Measurements from ENCODE around the gene ZNF621.
A peak's percentile ranks its signal among the peaks of the same experiment; 100 is the strongest.
"Not testable (repeated sequence)": the region's sequence is repeated elsewhere in the genome, so short reads cannot be mapped to it uniquely, and the experiment has no call there.

ZNF621 gene

GRCh38 chr3:40546816-40547215, 22.1 kb downstream of the ZNF621 start:
- DNase-seq, result no peak

GRCh38 chr3:40550167-40550566, 25.4 kb downstream of the ZNF621 start:
- no peak for DNase-seq

GRCh38 chr3:40557575-40558161, 32.9 kb downstream of the ZNF621 start:
- DNase-seq, result no peak

GRCh38 chr3:40562482-40562881, 37.7 kb downstream of the ZNF621 start:
- not testable (repeated sequence) for DNase-seq

- DNase-seq, result not testable (repeated sequence)
Observed at GRCh38 chr3:40565629-40566028, 40.9 kb downstream of the ZNF621 start.

GRCh38 chr3:40566694-40567093, 41.9 kb downstream of the ZNF621 start:
- no peak for DNase-seq

GRCh38 chr3:40572588-40572987, 47.8 kb downstream of the ZNF621 start:
- no peak for DNase-seq

- DNase-seq, result no peak
Observed at GRCh38 chr3:40574050-40574449, 49.3 kb downstream of the ZNF621 start.

- DNase-seq, result no peak
Observed at GRCh38 chr3:40574661-40575060, 49.9 kb downstream of the ZNF621 start.

GRCh38 chr3:40576396-40576795, 51.6 kb downstream of the ZNF621 start:
- DNase-seq, result no peak

GRCh38 chr3:40580494-40581091, 55.8 kb downstream of the ZNF621 start:
- DNase-seq, result peak; percentile 62

- no peak for DNase-seq
Observed at GRCh38 chr3:40581166-40581565, 56.4 kb downstream of the ZNF621 start.

- DNase-seq, result no peak
Observed at GRCh38 chr3:40582401-40583027, 57.8 kb downstream of the ZNF621 start.

GRCh38 chr3:40583691-40584090, 58.9 kb downstream of the ZNF621 start:
- no peak for DNase-seq

GRCh38 chr3:40584625-40585189, 59.9 kb downstream of the ZNF621 start:
- peak; percentile 85 for DNase-seq

GRCh38 chr3:40585381-40586016, 60.7 kb downstream of the ZNF621 start:
- DNase-seq, result no peak

GRCh38 chr3:40586901-40587300, 62.1 kb downstream of the ZNF621 start:
- no peak for DNase-seq

GRCh38 chr3:40588406-40588805, 63.6 kb downstream of the ZNF621 start:
- no peak for DNase-seq
